Smooth muscle cell (in vitro differentiated cells): ENCODE results near the gene SSTR3. TPM values are rescaled to one million over a fixed set of nuclear protein-coding genes. Genes with fewer than 3 reads are reported as not detected.

Source experiments
- DNase-seq: peaks from one replicate; lab custom pipeline; 2025; ENCODE audit not compliant: unreplicated experiment; lab: John Stamatoyannopoulos, UW
- H2AFZ ChIP-seq: fragments of 200-600 bp; sonication (generic); 2 replicates; pipeline ENCODE4 v1.6.0; 2016; ENCODE audit warnings: antibody characterized with exemption, low read depth, mild to moderate bottlenecking
- H3F3A ChIP-seq: fragments of 200-600 bp; sonication (generic); 2 replicates; pipeline ENCODE4 v1.6.0; 2017; ENCODE audit warnings: antibody characterized with exemption, low read depth
- H3K27ac ChIP-seq: fragments of 200-600 bp; sonication (generic); 2 replicates; pipeline ENCODE4 v1.5.1; 2016; ENCODE audit warnings: low read depth, mild to moderate bottlenecking
- H3K27me3 ChIP-seq: fragments of 200-600 bp; sonication (generic); 2 replicates; pipeline ENCODE4 v1.6.1; 2016; ENCODE audit warnings: low read depth, mild to moderate bottlenecking
- H3K36me3 ChIP-seq: fragments of 200-600 bp; sonication (generic); 2 replicates; pipeline ENCODE4 v1.5.1; 2016; ENCODE audit warnings: low read depth
- H3K4me1 ChIP-seq: fragments of 200-600 bp; sonication (generic); 2 replicates; pipeline ENCODE4 v1.5.1; 2016; ENCODE audit warnings: low read depth
- H3K4me2 ChIP-seq: fragments of 200-600 bp; sonication (generic); 2 replicates; pipeline ENCODE4 v1.6.0; 2016; ENCODE audit warnings: mild to moderate bottlenecking
- H3K4me3 ChIP-seq: fragments of 200-600 bp; sonication (generic); 2 replicates; pipeline ENCODE4 v1.5.1; 2016; ENCODE audit warnings: mild to moderate bottlenecking
- H3K79me2 ChIP-seq: fragments of 200-600 bp; sonication (generic); 2 replicates; pipeline ENCODE4 v1.6.0; 2016; ENCODE audit warnings: low read depth, mild to moderate bottlenecking
- H3K9ac ChIP-seq: fragments of 200-600 bp; sonication (generic); 2 replicates; pipeline ENCODE4 v1.6.0; 2016; ENCODE audit warnings: low read depth
- H3K9me3 ChIP-seq: fragments of 200-600 bp; sonication (generic); replicated peaks from 2 replicates; pipeline ENCODE4 v1.5.1; 2016; ENCODE audit warnings: low read depth
- H4K20me1 ChIP-seq: fragments of 200-600 bp; sonication (generic); 2 replicates; pipeline ENCODE4 v1.6.0; 2016; ENCODE audit warnings: low read depth
- CTCF ChIP-seq: fragments of 200-600 bp; sonication (generic); IDR thresholded peaks from 2 replicates; pipeline ENCODE4 v1.5.1; 2017; ENCODE audit warnings: borderline replicate concordance, mild to moderate bottlenecking, antibody characterized with exemption; ENCODE audit not compliant: insufficient read depth, poor library complexity, severe bottlenecking
- whole genome bisulfite sequencing: methylation state at CpG from one replicate; pipeline ENCODE4 v1.1.7; 2016; ENCODE audit warnings: low lambda C conversion rate; 5-methylcytosine and 5-hydroxymethylcytosine counted together
- polyA plus RNA-seq: library from polyadenylated mRNA; unstranded; fragments of >200 nt; fragmentation: Nextera tagmentation; extraction: Ambion mirVana; gene quantifications from 2 replicates; pipeline ENCODE4 v1.2.1, GENCODE V29; 2016
- total RNA-seq: library from RNA; depleted of rRNA; stranded (reverse); fragments of >200 nt; gene quantifications from 2 replicates; pipeline ENCODE4 v1.2.3, GENCODE V29; 2014

SSTR3 gene
- total and polyA plus RNA-seq, 2 experiments from 2014 or later = not detected

GRCh38 chr22:37237371-37238268 is 25.3 kb upstream of the SSTR3 start:
- Histone ChIP-seq H3K9ac (no peak overlapping the region), H3K79me2 (no peaks in the 10 kb centered on the region)

GRCh38 chr22:37235897-37236607 is 23.8 kb upstream of the SSTR3 start:
- no peak overlapping the region for H3K4me3 ChIP-seq
- WGBS = 96% methylated on average over 3 of the region's 3 CpGs
- no peak overlapping the region for H3K9ac ChIP-seq
- H3F3A ChIP-seq = no peaks in the 10 kb centered on the region
- no peak overlapping the region for H2AFZ ChIP-seq
- H3K79me2 ChIP-seq = no peaks in the 10 kb centered on the region
- no peak overlapping the region for H3K27ac ChIP-seq
- H4K20me1 ChIP-seq = no peaks in the 10 kb centered on the region
- H3K27me3 ChIP-seq = no peaks in the 10 kb centered on the region
- no peaks in the 10 kb centered on the region for H3K9me3 ChIP-seq
- no peaks in the 10 kb centered on the region for H3K36me3 ChIP-seq
- no peaks in the 10 kb centered on the region for H3K4me1 ChIP-seq
- no peak for TF ChIP-seq CTCF
- no peak for DNase-seq
- H3K4me2 ChIP-seq = no peak overlapping the region

More at GRCh38 chr22:37237371-37238268, 25.3 kb upstream of the SSTR3 start:
- Histone ChIP-seq H3F3A (no peaks in the 10 kb centered on the region), H2AFZ (no peak overlapping the region), H3K36me3 (no peaks in the 10 kb centered on the region), H3K27me3 (no peaks in the 10 kb centered on the region), H3K4me1 (peaks cover 4% of the 10 kb centered on the region), H3K9me3 (no peaks in the 10 kb centered on the region), H4K20me1 (no peaks in the 10 kb centered on the region), H3K4me3 (no peak overlapping the region), H3K4me2 (peak overlapping the region; percentile 31), H3K27ac (no peak overlapping the region)
- DNase-seq = no peak
- no peak for TF ChIP-seq CTCF
- 65% methylated on average over 20 of the region's 20 CpGs for WGBS

- Histone ChIP-seq H3K9me3 (no peaks in the 10 kb centered on the region), H4K20me1 (no peaks in the 10 kb centered on the region), H3K9ac (no peak overlapping the region), H3F3A (no peaks in the 10 kb centered on the region), H2AFZ (no peak overlapping the region), H3K4me1 (no peaks in the 10 kb centered on the region), H3K4me2 (no peak overlapping the region), H3K79me2 (no peaks in the 10 kb centered on the region), H3K36me3 (no peaks in the 10 kb centered on the region), H3K4me3 (no peak overlapping the region), H3K27ac (no peak overlapping the region), H3K27me3 (no peaks in the 10 kb centered on the region)
- no peak for TF ChIP-seq CTCF
- no peak for DNase-seq
- 84% methylated on average over 16 of the region's 16 CpGs for WGBS
Observed at GRCh38 chr22:37234736-37235711, 22.7 kb upstream of the SSTR3 start.
